GM19463 (cell line): ENCODE data around the gene IRAK3.
"Not testable (repeated sequence)": the region's sequence is repeated elsewhere in the genome, so short reads cannot be mapped to it uniquely, and the experiment has no call there.

ENCODE experiments used
- ATAC-seq: cut with Tn5 transposase; IDR thresholded peaks from one replicate; pipeline ENCODE4 v1.9.1; 2021; ENCODE audit warnings: mild to moderate bottlenecking, moderate library complexity; ENCODE audit not compliant: unreplicated experiment

IRAK3 gene

DNA sequence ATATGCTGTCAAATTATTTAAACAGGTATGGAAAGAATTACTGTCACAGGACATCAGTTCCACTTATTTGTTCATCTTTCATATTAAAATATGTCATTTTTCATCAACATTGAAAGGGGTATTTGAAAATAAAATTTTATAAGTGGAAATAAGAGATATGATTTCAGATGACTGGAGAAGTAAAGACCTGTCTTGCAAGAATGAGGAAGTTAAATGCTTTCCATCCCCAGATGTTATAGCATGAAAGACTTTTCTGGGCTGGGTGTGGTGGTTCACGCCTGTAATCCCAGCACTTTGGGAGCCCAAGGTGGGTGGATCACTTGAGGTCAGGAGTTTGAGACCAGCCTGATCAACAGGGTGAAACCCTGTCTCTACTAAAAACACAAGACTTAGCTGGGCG lies 22.6 kb downstream of the IRAK3 start:
- ATAC-seq, result not testable (repeated sequence)

DNA sequence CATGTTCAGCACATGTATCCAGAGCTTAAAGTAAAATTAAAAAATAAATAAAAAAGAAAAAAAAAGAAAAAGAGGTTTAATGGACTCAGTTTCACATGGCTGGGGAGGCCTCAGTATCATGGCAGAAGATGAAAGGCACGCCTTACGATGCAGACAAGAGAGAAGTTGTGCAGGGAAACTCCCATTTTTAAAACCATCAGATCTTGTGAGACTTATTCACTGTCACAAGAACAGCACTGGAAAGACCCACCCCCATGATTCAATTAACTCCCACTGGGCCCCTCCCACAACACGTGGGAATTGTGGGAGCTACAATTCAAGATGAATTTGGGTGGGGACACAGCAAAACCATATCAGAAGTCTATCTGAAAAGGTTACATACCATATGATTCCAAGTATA lies 24.0 kb downstream of the IRAK3 start:
- ATAC-seq, result not testable (repeated sequence)

DNA sequence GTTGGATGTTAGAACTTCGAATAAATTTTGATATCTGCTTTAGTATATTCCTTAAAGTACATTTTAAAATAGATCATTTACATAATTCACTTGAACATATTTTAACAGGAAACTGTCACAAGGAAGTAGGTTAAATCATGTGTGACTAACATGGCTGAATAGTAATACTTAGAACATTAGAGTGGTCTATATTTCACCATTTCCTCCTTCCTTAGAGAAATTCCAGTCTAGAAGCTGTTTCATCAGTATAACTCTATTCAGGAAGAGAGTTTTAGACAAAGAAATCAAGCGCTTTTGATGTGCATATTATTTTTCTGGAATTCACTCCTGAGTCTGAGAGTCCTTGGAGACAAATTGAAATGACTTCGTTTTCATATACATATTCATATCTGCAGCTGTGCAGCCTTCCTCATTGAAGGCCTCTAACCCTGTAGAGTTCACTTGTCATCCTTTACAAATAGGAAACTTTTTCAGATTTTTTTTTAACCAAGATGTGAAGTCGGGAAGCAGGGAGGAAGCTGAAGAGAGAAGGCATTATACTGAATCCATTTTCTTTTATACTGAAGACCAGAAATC lies 28.4 kb downstream of the IRAK3 start:
- ATAC-seq, result no peak

DNA sequence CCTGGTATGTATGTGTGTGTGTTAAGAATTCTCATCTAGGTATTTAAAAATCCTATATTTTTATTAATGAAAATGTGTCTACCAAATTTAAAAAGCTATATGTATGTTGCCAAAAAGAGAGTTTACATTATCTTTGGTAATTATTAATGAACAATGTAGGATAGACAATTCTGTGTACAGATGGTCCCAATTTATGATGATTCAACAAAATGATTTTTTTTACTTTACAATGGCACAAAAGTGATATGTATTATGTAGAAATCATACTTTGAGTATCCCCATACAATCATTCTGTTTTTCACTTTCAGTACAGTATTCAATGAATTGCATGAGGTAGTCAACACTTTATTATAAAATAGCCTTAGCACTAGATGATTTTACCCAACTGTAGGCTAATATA lies 39.4 kb downstream of the IRAK3 start:
- no peak for ATAC-seq

DNA sequence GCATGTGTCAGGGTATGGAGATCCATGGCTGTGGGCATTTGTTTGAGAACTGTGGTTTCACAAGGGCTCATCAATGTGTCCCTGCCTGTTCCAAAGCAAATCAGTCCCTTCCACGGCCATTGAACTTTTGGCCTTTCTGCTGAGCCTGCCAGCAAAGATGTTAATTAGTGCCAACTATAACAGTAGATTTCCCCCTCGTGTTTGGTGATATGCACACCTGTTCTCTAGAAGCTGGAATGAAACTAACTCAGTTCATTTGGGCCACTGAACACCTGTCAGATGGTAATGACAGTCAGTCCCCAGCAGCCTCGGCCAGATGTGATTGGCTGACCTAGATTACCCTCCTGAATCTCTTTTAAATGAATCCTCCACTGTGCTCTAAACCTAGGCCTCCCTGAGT lies 43.2 kb downstream of the IRAK3 start:
- ATAC-seq, result peak; percentile 34

DNA sequence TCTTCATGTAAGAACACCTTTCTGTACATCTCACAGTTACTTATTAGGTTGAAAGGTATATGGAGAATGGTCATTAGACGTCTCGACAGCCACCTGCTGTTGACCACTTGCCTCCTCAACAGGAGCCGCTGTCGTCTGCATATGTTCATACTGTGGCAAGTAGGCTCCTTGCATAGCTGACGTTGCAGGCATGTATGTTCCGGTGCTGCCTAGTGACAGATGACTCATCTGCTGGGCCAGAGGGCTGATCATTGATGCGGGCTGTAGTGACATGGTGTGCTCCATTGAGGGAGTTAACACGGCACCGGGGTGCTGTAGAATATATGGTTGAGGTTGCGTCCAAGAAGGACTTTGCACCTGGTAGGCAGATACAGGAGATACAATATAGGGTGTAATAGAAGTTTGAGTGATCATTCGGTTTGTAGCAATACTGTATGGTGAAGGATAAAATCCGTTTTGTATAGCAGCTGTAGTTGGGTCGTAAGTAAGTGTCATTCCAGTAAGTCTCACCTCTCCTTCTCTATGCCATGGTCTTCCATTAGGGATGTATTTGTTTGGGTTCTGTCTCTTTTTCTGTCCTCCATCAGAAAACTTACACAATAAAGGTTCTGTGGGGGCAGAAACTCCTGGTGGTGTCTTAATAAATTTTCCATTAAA lies 45.2 kb downstream of the IRAK3 start:
- peak; percentile 88 for ATAC-seq

DNA sequence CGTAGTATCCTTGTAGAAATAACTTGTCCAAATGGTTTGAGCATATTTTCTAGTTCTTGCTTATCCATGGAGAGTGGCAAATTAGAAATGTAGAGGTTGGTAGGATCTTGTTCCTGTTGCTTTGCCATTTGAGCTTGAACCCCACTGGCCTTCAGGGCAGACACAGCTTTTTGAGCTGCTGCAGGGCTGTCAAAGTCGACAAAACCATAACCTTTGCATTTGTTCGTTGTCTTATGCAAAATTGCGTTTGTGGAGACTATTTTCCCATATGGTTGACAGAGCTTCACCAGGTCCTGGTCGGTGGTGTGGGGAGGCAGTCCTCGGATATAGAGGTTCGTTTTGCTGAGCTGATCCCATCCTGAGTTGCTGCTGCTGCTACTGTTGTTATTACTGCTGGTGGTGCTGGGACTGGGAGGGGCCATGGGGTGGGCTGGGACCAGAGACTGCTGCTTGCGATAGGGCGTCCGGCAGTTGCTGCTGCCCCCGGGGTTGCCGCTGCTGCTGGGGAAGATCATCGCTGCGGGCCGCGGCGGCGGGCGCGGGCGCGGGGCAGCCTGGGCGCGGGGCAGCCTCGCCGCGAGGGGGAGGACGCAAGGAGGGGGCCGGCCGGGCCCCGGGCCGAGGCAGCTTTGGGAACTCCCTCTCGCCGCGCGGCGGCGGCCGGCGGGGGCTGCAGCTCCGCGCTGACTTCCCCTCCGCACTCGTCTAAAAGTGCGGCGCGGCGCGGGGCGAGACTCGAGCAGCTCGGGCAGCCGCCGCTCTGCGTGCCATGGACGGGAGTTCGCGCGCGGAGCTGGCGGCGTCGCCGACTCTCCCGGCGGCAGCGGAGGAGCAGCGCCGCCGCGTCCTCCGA lies 46.0 kb downstream of the IRAK3 start:
- ATAC-seq, result peak; percentile 41

DNA sequence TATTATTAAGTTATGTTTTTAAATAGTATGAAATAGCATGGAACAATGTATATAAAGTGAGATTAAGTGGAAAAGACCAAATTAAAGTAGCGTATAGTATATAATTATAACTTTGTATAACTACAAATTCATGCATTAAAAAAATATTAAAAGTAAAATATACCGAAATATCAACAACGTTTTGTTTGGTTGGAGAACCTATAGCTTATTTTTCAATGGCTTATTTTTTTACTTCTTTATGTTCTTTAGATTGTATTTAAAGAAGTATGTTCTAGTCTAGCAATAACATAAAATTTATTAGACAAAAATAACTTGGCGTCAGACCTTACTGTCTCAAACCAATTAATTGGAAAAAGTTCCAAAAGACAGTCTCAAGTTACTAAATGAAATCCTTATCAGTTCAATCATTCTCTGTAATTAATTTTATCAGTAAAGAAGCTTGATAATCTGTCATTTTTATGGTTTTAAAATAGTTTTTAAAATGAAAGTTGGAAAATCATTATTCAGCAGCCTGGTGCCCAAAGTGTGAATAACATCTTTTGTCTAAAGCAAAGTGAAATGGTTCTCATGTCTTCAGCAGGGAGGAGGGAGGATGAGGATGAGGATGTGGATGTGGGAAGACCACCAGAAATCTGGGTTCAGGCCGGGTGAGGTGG lies 46.7 kb downstream of the IRAK3 start:
- ATAC-seq, result no peak

DNA sequence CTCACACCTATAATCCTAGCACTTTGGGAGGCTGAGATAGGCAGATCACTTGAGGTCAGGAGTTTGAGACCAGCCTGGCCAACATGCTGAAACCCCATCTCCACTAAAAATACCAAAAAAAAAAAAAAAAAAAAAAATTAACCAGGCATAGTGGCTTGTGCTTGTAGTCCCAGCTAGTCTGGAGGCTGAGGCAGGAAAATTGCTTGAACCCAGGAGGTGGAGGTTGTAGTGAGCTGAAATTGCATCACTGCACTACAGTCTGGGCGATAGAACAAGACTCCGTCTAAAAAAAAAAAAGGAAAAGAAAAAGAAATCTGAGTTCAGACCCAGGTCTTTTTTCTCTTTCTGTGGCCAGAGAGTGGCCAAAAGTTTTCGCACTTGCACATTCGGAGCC lies 47.3 kb downstream of the IRAK3 start:
- not testable (repeated sequence) for ATAC-seq

DNA sequence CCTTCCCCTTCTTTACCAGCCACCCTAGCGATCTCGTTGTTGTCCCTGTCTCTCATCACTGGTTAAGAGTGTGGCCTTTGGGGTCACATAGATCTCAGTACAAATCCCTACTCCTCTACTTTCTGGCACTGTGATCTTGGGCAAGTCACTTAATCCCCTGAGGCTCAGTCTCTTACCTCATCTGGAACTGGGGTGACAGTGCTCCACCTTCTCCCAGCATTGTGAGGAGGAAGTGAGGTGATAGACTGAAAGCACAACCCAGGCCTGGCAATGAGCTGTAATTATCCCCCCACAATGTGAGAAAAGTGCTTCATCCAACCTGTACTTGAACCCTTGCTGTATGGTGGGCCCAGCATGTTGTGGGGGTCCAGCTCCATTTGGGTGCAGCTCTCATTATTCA lies 48.0 kb downstream of the IRAK3 start:
- no peak for ATAC-seq

DNA sequence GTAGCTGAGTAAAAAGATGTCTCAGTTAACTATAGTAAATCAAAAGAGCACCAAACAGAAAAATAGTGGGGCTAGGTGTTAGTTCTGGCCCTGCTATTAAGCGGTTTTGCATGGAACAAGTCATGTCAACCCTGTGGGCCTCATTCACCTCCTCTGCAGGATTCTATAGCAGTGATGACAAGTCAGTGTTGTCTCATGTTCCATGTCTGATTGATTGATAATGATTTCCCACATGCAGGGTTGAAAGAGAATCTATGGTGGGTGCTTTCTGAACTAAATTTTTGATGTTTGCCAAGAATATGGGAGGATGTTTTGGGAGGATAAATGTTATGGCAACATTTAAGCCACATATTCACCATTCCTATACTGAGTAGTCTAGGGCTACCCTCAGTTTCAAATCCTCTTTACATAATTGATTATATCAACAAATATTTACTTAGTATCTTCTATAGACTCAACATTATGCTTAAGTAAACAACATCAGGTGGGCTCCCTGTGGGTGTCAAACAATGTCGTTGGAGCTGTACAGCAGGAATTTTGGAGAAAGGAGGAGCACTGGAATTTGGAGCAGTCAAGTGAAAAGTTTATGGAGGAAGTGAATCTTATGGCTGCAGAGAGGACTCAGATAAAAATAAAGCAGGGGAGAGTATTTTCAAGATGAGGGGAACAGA lies 48.6 kb downstream of the IRAK3 start:
- ATAC-seq, result no peak

DNA sequence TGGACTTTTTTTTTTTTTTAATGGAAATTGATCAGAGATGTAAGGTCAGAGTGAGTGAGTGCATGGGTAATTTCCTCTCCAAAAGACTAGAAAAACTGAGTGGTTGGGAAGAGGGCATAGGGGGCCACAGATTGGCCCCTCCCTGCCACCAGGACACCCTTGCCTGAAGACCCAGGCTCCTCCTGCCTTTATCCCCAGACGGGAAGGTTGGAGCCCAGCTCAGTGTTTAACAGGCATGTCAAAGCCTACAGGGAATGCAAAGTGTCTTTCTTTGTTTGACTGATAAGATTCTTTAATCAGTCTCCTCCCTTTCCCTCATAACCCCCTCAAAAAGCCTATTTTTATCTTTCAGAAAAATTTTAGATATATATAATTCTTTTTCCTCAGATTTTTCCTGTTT lies 50.3 kb downstream of the IRAK3 start:
- no peak for ATAC-seq

DNA sequence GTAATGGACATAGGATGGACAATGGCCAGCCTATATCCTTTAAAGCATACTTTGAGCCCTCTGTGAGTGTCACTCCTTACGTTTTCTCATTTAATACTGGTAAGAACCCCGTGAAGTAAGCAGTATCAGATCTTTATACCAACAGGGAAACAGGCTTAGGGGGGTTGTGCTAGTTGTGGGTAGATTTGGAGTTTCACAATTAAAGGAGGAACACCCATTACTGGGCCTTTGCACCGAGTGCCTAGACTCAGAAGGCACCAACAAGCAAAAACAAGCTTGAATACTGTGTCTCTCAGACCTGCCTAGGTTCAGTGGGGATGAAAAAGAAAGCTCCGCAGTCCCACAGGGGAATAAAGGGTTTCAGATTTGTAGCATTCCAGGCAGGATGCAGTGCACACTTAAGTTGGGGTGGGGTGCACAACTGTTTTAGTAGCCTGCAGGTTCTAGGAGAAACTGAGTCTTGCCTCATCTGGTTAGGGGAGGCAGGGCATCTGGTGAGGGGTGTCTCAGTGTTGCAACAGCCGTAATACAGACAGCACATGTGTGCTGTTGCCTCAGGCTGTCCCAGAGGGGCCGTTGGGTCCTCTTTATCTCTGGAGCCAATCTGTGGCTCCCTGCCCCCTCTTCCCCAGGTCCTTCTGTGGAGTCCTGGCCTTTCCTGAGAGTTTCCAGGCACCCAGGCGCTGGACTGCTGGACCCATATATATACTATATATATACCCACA lies 51.2 kb downstream of the IRAK3 start:
- ATAC-seq, result no peak

DNA sequence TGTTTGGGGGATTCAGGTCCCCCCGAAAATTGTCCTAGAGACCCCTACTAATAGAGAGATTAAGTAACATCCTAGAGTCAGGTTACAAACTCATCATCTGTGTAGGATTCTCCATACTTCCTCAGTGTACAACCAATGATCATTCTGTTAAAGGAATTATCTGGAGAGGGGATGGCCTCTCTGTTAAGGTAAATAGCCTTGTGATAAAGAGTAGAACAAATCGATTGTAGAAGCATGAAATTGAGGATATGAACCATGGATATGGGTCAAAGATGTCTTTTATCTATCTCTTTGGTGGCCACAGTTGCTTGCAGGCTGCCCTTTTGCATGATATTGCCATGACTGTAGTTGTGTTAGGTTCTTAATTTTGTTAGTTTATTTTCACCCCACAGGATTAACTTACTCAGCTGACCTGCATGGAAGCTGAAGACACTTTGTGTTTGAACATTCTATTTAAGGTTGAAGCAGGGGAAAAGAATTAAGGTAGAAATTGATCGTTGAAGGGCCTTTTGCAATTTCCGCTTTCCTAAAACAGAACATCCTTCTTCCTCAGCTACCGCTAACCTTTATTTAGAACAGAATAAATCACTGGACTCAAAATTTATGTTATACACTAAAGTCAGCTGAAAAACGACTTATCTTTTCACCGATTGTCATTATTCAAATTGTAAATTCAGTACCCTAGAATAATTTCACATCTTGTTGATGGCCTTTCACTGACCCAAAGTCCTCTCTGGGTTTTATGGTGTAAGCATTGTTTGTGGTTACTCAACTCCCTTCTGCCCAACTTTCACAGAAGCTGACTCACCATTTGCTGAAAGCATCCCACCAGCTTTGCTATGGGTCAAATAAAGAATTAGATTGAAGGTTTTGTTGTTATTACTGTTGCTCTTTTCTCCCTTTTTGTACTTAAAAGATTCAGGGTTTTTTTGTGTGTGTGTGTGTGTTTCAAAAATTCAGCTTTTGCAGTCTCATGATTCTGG lies 52.3 kb downstream of the IRAK3 start:
- ATAC-seq, result no peak

DNA sequence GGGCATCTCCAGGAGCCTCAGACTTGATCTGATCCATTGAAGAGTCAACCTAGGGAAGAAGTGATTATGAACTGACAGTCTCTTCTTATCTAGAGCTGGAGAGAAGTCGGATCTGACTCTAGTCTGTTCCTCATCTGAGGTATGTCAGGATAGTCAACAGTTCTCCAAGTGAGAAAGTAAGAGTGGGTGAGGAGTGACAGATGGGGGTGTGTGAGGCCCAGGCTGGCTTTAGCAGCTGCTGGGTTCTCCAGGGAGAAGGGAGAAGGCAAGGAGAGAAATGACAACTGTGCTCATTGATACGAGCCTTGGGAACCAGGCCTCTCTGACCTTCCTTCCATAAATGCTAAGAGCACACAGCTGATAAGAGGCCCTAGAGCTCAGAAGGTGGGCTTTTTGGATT lies 53.3 kb downstream of the IRAK3 start:
- no peak for ATAC-seq

DNA sequence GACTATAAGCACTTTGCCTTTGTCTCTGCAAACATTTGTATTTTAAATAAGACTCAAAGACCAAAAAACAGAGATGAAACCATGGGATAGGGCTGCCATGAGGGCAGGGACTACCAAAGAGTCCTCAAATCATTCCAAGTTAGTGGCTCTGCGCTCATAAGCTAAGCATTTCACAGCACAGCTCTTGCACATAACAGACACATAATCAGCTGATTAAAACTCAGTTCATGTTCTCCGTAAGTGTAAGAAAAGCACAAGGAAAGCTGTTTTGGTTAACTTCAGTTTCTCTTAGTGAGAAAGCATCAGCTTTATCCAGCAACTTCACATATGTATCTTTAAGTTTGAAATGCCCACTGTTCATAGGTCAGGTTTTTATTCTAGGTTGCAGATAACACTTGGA lies 54.9 kb downstream of the IRAK3 start:
- no peak for ATAC-seq

DNA sequence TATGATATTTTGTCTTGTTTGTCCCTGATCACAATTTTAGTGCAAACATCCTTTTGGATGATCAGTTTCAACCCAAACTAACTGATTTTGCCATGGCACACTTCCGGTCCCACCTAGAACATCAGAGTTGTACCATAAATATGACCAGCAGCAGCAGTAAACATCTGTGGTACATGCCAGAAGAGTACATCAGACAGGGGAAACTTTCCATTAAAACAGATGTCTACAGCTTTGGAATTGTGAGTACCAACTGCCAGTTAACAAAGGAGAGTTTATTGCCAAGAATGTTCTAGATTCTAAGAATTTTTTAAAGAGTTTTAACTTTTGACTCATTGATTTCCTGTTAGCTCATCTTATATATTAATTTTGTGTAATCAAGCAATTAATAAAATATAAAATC lies 55.4 kb downstream of the IRAK3 start:
- no peak for ATAC-seq

DNA sequence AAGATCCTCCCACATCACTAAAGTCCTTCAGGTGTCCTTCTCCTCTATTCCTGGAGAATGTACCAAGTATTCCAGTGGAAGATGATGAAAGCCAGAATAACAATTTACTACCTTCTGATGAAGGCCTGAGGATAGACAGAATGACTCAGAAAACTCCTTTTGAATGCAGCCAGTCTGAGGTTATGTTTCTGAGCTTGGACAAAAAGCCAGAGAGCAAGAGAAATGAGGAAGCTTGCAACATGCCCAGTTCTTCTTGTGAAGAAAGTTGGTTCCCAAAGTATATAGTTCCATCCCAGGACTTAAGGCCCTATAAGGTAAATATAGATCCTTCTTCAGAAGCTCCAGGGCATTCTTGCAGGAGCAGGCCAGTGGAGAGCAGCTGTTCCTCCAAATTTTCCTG lies 58.7 kb downstream of the IRAK3 start:
- ATAC-seq, result no peak

DNA sequence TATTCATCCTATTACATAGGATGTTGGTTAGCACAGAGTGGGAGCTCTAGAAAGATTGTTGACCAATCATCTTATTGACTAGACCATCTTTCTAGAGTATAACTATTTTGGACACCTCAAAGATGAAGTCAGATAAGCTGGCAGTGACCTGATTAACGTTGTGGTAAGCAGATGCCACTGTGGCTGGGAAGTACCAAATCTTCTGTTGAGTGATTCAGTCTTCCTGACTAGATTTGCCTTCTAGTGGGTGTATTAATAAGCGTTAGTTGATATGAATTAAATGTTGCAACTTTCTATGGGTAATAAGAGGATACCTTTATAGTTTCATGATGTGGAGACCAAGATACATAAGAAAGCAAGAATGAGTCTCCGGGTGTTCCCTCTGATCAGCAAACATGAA lies 62.0 kb downstream of the IRAK3 start:
- ATAC-seq, result no peak
